ENCODE data around the gene PARP12. TPM values are rescaled to one million over a fixed set of nuclear protein-coding genes. Genes with fewer than 3 reads are reported as not detected.

Gene PARP12
- total and polyA plus RNA-seq, 2 of the 8 experiments (the other 6 are each of a cell fraction or from before 2014, with no cell fraction given): 9.0 to 21.5 TPM

DNA sequence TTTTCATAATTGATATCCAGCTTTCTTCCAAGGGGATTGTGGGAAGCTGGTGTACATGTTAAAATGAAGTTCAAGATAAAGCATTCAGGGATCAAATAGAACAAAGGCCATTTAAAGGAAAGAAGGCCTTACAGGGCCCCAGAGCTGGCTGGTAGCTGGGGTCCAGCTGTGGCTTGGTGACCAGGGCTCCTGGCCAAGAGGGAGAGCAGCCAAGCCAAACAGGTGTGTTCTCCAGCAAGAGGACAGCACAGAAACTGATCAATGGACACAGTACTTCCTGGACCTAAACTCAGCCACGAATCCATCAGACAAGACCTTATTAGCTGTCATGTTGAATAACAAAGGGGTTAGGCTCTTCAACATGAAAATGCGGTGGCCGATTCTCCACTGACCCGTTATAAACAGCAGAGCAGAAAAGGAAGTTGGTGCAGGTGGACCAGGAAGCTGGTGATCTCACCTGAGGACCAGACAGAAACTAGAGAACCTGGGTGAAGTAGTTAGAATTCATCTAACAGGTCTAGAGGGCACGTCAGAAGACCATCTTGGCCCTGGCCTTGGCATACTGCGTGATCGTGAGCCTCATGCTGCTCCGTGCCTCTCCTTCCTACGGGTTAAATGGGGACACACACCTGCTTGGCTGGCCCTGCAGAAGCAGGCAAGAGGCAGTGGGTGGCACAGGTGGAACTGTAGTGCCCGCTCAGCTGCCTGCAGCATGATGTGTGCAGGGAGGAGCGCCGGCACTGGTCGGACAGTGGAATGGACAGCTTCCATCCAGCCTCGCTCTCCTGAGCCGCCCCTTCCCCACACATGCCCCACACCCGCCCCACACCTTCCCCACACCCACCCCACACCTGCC lies 53.8 kb downstream of the PARP12 start:
- peaks cover 0 to 3% (median 0%) of the 10 kb centered on the region in 4 experiments; a peak in 4 of 7 replicates for H3K4me1 ChIP-seq (replicated peaks in 1 of 4; ENCODE audit: control insufficient read depth in 3 of 4, insufficient read depth in 4 of 4, low read length in 3 of 4)
- no peak overlapping the region for H3K18ac ChIP-seq (ENCODE audit: extremely low read depth, low read length)
- H3K27ac ChIP-seq (ENCODE audit: low read depth, low read length): no peak overlapping the region
- no peaks in the 10 kb centered on the region for H3K27me3 ChIP-seq (replicated peaks in 1 of 4; ENCODE audit: control insufficient read depth in 3 of 4, extremely low read depth in 1 of 4, insufficient read depth in 3 of 4, low read length in 3 of 4)
- no peaks in the 10 kb centered on the region for H3K23me2 ChIP-seq (ENCODE audit: low read depth, low read length)
- no peak overlapping the region for H2AFZ ChIP-seq (ENCODE audit: low read length)
- no peaks in the 10 kb centered on the region for H3K36me3 ChIP-seq (ENCODE audit: control insufficient read depth in 2 of 4, insufficient read depth in 4 of 4, low read length in 3 of 4)
- no peak overlapping the region for H3K4me2 ChIP-seq (ENCODE audit: insufficient read depth in 1 of 2, low read depth in 2 of 2, low read length in 2 of 2)
- H4K91ac ChIP-seq (replicated peaks; ENCODE audit: insufficient read length, low read length): no peak overlapping the region
- H2BK15ac ChIP-seq (ENCODE audit: low read length): no peak overlapping the region
- no peak overlapping the region for H3K23ac ChIP-seq (ENCODE audit: insufficient read length)
- H3K79me2 ChIP-seq (ENCODE audit: control insufficient read depth in 1 of 2, insufficient read depth in 2 of 2, low read length in 2 of 2): no peaks in the 10 kb centered on the region
- ChIA-PET CTCF (ENCODE audit: partially characterized antibody) (interaction anchor here (1.3 to 2.6 kb wide), 2 partner anchors 362 to 390 kb away, joined by 3 to 8 read pairs; no protein-coding TSS in a partner anchor), POLR2A (ENCODE audit: partially characterized antibody) (no interaction called here)
- H3K14ac ChIP-seq (ENCODE audit: insufficient read length): no peak overlapping the region
- FAIRE-seq (no peak), DNase-seq (ENCODE audit: low read depth in 1 of 2, low spot score in 2 of 2) (no peak)
- no peak overlapping the region for H4K5ac ChIP-seq (ENCODE audit: insufficient read length, low read depth, low read length)
- H2BK120ac ChIP-seq (replicated peaks; ENCODE audit: low read depth, low read length): no peak overlapping the region
- no peak overlapping the region for H2AK5ac ChIP-seq (ENCODE audit: low read depth, low read length)
- no peak overlapping the region for H3K4ac ChIP-seq (replicated peaks; ENCODE audit: insufficient read length, low read depth, low read length)
- H4K20me1 ChIP-seq (replicated peaks in 1 of 2; ENCODE audit: control insufficient read depth in 1 of 2, insufficient read depth in 2 of 2, low read length in 2 of 2): no peaks in the 10 kb centered on the region
- H3K9me3 ChIP-seq (ENCODE audit: insufficient read depth in 2 of 2, low read depth in 1 of 2, low read length in 1 of 2): no peaks in the 10 kb centered on the region
- 88% methylated on average over 10 of the region's 16 CpGs; no CpG with 5 or more reads in 1 of the 2 experiments for WGBS, 2 experiments (ENCODE audit: extremely low coverage in 1 of 2, insufficient coverage in 1 of 2, insufficient read length in 1 of 2, insufficient replicate concordance in 2 of 2, low coverage in 1 of 2, low lambda C conversion rate in 2 of 2, missing lambda C conversion rate in 1 of 2)
- H3K56ac ChIP-seq (replicated peaks; ENCODE audit: insufficient read length, low read depth, low read length): no peak overlapping the region
- H2BK20ac ChIP-seq (ENCODE audit: low read length): no peak overlapping the region
- no peak overlapping the region for H3K4me3 ChIP-seq (ENCODE audit: extremely low read depth in 1 of 4, insufficient read depth in 2 of 4, low read depth in 3 of 4, low read length in 4 of 4)
- no peak overlapping the region for H4K8ac ChIP-seq (ENCODE audit: extremely low read depth, insufficient read depth, low read length)
- H2BK12ac ChIP-seq (ENCODE audit: low read depth, low read length): no peak overlapping the region
- no peaks in the 10 kb centered on the region for H3K79me1 ChIP-seq (ENCODE audit: low read depth, low read length)
- no peak overlapping the region for H3K9ac ChIP-seq (replicated peaks in 1 of 4; ENCODE audit: extremely low read depth in 1 of 4, low read depth in 3 of 4, low read length in 3 of 4)
- H2BK5ac ChIP-seq (ENCODE audit: low read depth, low read length): no peak overlapping the region
- TF ChIP-seq, protein P1, sequence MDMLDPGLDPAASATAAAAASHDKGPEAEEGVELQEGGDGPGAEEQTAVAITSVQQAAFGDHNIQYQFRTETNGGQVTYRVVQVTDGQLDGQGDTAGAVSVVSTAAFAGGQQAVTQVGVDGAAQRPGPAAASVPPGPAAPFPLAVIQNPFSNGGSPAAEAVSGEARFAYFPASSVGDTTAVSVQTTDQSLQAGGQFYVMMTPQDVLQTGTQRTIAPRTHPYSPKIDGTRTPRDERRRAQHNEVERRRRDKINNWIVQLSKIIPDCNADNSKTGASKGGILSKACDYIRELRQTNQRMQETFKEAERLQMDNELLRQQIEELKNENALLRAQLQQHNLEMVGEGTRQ (IDR thresholded peaks at IDR 0.05; ENCODE audit: low read length): no peak
- TF ChIP-seq SRF (IDR thresholded peaks at IDR 0.05; ENCODE audit: low read depth, low read length) (no peak), SIRT6 (IDR thresholded peaks at IDR 0.05; ENCODE audit: low read length) (no peak), GABPA (IDR thresholded peaks at IDR 0.05; ENCODE audit: borderline replicate concordance, insufficient read depth, low read length) (no peak), EGR1 (IDR thresholded peaks at IDR 0.05; ENCODE audit: borderline replicate concordance, low read depth, low read length) (no peak), CHD1 (IDR thresholded peaks at IDR 0.05; ENCODE audit: low read depth, low read length) (no peak), CEBPB (IDR thresholded peaks at IDR 0.05; ENCODE audit: low read depth, low read length) (no peak)
- TF ChIP-seq, protein P2, sequence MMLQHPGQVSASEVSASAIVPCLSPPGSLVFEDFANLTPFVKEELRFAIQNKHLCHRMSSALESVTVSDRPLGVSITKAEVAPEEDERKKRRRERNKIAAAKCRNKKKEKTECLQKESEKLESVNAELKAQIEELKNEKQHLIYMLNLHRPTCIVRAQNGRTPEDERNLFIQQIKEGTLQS (IDR thresholded peaks at IDR 0.05; ENCODE audit: insufficient read depth, low read depth, low read length): no peak
- TF ChIP-seq, protein P3, sequence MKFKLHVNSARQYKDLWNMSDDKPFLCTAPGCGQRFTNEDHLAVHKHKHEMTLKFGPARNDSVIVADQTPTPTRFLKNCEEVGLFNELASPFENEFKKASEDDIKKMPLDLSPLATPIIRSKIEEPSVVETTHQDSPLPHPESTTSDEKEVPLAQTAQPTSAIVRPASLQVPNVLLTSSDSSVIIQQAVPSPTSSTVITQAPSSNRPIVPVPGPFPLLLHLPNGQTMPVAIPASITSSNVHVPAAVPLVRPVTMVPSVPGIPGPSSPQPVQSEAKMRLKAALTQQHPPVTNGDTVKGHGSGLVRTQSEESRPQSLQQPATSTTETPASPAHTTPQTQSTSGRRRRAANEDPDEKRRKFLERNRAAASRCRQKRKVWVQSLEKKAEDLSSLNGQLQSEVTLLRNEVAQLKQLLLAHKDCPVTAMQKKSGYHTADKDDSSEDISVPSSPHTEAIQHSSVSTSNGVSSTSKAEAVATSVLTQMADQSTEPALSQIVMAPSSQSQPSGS (IDR thresholded peaks at IDR 0.05; ENCODE audit: low read length): no peak

All from H1 (cell line).